HG02588 (cell line): ENCODE results near the gene SPON1.

Experiments
- ATAC-seq: cut with Tn5 transposase; IDR thresholded peaks from one replicate; pipeline ENCODE4 v1.9.1; 2021; ENCODE audit warnings: mild to moderate bottlenecking, moderate library complexity; ENCODE audit not compliant: unreplicated experiment

Gene SPON1

DNA sequence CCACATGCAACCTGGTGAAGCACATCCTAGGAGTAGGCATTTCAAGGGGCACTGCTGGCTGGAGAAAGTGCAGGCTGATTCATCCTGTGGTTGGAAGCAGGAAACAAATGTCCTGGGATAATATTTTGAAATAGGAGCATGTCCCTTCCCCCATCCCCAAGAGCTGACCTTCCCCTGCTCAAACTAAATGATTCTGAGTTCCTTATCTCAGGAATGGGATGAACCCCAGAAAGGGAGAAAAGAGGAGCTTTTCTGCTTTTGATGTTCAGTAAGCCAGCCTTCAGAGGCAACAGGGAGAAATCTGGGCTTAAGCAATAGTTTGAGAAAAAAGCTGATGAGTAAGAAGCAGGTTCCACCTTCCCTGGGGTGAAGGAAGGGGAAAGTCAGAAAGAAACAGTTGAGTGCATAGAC lies 19.5 kb upstream of the SPON1 start:
- ATAC-seq, result no peak

DNA sequence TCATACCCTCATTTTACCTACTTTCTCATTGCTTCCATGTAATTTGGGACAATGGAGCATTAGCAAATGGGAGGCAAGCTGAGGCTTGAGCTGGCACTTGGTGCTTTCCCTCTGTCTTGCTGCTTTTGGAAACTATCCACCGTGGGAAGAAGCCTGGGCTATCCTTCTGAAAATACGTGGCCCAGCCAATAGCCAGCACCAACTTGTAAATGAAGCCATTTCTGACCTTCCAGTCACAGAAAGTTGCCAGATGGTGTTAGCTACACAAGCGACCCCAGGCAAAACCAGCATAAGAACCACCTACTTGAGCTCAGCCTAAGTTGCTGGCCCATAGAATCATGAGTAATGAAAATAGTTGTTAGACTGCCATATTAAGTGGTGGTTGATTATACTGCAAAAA lies 18.5 kb upstream of the SPON1 start:
- ATAC-seq, result no peak

DNA sequence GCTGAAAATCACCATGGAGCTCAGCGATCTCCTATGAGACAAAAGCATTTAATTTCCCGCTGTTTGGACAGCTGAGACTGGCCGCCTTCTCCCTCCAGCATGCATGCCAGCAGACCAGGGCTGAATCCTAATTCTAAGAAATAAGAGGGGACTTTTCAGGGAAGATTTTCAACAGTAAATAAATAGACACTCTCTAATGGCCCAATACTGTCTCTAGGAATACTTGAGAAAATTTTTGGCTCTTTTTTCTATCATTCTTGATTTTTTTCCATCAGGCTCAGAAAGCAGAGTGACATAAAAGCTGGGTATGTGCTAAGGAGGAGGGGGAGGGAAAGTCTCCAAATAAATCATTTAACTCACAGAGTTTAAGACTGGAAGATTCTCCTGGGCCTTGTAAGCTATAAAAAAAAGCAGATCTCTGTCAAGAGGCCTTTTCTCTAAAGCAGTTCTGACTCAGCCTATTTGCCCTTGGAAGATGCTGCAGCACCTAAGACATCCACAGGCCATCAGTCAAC lies 17.6 kb upstream of the SPON1 start:
- no peak for ATAC-seq

DNA sequence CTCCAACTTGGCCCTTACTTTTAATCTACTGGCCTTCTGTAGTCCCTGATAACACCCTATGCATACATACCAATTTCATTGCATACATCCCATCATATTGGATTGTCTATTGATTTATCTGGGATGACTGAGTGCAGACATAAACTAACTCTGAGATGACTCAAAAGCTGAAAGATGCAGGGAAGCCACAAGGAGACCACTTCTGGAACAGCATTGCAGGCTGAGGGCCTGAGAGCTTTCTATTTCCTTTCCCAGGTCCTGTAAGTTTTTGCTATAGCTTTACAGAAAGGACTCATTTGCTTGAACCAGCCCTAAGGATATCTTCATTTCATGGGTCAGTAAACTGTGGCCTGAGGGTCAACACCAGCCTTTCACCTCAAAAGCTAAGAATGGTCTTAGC lies 15.1 kb upstream of the SPON1 start:
- ATAC-seq, result no peak

DNA sequence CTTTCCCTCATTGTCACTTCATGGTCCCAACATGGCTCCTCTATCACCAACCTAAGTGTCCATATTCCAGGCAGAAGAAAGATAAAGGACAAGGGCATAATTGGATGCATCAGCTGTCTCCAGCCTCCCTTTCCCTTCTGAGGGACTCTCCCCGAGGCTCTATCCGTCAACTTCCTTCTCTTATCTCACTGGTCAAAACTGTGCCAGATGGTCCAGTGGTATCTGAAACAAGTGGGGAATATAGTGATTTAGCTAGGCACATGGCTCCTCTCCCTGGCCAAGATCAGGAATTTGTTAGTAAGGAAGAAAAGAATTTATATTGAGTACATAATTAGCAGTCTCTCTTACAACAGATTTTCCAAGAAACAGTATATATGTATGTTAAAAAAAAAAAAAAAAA lies 12.6 kb upstream of the SPON1 start:
- ATAC-seq, result no peak

DNA sequence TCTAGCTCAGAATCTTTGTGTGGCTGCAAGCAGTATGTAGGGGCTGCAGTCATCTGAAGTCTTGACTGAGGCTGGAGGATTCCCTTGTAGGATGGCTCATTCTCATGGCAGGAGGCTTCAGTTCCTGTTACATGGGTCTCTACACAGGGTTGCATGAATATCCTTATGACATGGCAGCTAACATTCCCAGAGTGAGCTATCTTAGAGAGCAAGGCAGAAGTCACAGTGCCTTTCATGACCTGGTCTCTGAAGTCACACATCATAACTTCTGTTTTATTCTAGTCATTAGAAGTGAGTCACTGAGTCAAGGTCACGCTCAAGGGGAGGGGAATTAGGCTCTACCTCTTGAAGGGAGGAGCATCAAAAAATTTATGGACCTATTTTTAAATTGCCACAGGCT lies 10.3 kb upstream of the SPON1 start:
- no peak for ATAC-seq

DNA sequence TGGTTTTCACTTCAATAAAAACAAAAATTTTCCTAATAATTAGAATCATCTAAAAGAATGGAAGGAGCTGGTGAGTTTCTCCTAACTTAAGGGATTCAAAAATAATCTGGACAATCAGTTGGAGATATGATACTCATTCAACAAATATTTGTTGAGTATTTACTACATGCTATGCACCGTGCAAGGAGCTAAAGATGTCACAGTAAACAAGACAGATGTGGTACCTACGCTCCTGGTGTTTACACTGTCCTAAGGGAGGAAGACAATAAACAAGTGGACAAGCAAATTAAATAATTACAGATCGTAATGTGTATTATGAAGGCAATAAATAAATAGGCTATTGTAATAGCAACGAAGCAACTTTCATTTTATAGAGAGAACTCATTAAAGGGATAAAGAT lies 9.9 kb upstream of the SPON1 start:
- no peak for ATAC-seq

DNA sequence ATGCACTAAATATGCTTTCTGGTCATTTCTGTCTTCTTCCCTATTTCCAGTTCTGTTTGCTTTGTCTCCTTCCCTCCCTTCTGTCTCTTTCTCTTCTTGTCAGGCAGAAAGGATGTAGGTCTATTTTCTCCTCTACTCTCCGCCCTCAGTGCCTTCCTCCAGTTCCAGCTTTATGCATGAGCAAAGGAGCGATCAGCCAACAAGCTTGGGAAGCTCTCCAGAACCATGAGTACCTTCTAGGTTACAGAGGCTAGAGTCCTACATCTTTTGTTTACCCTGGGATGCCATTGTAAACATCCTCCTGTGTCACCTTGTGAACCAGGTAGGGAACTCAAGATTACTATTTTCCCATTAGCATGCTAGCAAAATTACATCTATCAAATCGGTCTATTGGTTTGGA lies 7.9 kb upstream of the SPON1 start:
- ATAC-seq, result no peak

DNA sequence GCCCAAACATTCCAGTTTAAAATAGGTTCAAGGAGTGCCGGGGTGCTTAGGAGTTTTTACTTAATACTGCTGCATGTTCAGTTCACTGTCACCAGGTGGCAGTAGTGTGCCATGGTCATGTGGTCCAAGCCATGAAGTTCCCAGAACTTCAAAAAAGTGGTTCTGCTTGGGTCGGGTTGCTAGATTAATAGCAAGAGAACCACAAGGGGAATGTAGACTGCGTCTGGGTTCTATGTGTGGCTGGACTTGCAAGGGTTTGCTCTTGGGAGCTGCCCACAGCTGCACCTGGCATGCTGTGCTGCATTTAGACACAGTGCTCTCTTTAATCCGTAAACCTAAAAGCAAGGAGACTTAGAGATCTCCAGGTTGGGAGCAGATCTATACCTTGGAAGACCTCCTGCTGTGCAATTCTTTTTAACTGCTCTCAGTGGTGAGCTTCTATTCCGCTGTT lies 6.5 kb upstream of the SPON1 start:
- ATAC-seq, result peak; percentile 60

DNA sequence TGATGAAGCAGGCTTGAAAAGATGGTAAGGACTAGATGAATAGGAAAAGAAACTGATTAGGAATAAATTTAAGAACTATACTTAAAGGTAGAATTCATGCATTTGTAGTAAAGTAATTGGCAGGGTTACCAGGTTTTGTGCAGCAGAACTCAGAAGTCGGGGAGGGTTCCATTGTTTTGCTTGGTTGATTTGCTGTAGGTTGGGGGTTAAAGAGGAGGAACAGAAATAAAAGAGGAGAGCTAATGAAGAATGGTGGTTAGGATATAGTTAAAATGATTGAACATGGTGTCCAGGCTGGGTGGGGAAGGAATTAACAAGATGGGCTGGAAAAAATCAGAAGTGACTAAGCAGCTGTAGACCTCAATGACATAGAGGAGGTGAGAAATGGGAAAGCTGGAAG lies 5.5 kb upstream of the SPON1 start:
- no peak for ATAC-seq

DNA sequence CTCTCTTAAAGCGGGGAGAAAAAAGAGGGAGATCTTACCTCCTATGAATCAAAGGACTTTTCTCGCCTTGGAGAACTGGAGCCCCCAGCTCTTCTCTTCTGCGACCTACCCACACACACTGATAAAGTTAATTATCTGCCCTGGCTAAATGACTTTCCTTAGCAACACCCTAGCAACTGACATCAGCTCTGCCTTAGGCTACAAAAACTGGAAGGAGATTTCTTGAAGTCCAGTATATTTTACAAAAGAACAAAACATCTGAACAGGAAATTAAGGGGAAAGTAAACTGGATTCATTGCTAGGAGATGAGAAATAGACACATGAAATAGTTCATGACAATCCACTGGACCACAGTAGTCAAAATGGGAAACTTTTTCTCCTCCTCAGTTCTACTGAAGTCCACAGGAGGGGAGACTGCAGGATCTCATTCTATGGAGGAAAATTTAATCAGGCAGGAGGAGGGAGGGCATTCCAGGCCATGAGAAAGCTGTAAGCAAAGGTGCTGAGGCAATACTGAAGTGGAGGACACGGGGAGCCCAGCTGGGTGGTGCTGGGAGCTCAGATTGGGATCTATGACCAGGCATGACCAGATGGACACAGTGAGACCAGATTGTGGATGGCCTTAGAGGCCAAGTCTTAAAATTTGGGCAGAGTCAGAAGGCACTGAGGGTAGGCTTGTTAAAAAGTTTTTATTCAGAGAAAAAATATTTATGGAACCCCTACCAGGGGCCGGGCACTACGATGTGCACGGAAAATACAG lies 3.7 kb upstream of the SPON1 start:
- no peak for ATAC-seq

DNA sequence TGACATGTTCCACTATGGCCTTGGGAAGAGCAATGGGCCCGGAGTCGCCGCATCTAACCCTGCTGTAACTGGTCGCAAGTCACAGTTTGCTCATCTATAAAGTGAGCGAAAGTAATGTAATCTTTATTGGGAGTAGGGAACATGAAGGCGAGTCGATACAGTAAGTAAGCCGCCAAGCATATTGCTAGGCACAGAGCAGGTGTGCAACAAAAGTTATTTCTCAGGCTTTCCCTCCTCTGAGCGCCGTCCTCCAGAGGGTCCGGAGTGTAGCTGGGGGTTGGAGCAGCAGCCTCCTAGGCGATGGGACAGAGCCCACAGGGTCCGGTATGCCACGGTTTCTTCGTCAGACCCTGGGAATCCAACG lies 343 bp upstream of the SPON1 start:
- ATAC-seq, result no peak

DNA sequence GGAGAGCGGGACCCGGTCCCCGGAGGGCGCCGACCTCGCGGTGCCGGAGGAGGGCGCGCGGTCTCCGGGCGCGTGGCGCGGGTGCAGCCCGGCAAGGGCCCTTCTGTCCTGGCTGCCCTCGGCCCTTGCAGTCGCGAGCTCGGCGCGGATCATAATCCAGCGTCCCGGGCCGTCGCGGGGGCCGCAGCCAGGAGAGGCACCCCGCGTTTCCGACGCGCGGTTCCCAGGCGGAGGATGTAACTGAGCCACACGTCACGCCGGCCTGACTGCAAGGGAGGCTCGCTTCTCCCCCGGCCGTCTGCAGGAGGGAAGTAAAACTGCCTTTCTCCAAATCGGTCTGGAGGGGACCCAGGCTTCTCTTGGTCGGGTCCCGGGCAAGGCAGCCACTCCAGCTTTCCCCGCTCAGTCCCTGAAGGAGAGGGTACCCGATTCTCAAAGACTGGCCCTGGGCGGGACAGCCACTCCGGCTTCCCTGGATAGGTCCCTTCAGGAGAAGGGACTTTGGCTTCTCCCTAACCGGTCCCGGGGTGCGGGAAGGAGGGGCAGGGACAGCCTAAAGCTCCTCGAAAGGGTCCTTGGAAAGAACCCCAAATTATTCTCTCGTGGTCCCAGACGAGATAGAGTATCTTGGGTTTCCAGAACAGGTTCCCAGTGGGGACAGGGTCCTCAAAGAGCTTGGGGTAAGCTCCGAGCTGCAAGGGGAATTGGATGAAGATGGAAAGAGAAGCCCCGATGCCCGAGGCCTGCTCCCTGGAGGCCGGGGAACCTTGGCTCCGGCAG lies 836 bp downstream of the SPON1 start:
- no peak for ATAC-seq

DNA sequence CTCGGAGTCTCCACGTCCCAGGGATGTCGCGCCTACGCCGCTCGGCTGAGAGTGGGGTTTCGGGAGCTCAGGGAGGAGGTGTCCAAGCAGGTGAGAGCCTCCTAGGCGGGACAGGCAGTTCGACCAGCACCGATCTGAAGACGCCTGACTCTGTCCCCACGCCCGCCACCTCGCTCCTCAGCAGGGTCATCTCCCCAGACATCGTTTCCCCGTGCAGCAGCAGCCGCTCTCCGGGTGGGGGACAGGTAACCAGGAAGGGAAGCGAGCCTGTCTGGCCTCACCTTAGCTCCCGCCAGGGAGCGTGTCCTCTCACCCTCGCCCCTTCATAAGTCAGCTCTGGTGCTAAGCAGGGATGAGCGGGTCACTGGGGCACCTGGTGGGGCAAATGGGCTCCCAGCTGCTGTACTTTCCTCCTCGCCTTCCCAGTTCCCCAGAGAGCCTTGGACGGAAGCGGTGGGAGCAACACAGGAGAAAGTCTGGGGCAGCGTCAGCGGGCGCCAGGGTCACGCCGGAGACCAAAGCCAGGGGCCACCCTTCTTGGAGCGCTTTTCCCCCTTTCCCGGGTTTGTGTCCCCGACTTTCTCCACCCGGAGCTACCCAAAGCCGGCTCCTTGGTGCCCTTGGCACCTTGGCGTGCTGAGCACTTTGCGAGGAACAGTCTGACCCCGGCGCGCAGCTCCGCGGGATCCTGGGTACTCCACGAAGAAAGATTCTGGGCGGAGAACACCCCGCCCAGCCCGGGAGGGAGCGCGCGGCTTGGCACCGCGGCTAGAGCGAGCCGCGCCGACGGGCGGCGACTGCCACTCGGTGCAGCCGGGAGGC lies 1.6 kb downstream of the SPON1 start:
- ATAC-seq, result no peak

DNA sequence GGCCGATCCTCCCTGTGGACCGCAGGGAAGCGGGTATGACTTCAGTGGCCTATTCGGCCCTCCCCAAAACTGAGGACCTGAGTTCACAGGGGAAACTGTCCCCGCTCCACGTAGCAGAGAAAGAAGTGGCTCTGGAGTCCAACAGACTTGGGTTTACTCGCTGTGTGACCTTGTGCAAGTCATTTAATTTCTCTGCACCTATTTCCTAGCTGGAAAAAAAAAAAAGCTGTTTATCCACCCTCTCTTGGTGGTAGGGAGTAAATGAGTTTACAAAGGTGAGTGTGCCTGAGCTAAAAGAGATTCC lies 2.2 kb downstream of the SPON1 start:
- ATAC-seq, result no peak

DNA sequence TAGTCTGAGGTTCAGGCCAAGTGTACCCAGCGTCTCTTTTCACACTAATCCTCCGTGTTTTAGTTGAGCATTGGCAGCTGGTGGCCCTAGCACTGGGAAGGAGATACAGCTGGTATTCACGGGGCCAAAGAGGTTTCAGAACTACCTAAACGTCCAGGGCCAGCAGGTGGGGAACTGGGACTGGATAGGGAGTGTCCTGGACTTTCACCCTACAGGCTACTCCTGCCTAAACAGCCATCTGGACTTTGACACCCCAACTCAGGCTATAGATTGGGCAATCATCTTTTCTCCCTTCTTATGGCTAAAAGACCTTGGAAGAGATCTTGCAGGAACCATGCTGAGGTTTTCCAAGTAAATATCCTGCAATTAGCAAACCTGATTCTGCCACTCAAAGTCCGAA lies 2.8 kb downstream of the SPON1 start:
- ATAC-seq, result no peak

DNA sequence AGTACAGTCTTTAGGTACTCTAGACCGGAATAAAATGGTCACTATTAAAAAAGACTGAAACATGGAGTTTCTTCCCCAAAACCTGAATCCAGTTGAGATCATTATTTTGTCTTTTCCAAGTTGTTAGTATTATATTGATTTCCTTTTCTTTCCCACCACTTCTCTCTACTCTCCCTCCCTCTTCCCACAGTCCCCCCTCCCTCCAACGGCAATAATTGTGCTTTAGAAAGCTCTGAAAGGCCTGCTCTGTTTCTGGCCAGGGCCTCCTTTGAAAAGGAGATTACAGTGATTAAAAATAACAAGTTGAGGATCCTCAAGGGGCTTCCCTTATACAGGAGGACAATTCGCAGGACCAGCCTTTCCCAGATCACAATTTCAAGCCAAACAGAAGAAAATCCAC lies 3.5 kb downstream of the SPON1 start:
- ATAC-seq, result no peak

DNA sequence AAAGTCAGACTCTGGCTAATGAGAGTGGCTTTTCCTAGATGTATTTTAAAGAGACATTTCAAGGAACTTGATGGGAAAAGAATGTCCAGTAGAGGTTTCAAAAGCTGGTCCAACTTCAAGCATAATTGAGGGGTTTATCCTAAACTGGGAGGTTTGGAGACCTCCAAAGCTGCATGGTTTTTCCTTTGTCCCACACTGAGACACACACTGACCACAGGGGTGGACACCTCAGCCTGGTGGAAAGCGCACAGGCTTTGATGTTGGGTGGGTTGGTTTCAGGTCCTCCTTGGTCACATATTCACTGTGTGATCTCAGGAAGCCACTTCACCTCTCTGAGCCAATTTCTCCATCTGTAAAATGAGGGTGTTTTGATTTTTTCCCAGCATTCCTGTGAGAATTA lies 4.0 kb downstream of the SPON1 start:
- no peak for ATAC-seq

DNA sequence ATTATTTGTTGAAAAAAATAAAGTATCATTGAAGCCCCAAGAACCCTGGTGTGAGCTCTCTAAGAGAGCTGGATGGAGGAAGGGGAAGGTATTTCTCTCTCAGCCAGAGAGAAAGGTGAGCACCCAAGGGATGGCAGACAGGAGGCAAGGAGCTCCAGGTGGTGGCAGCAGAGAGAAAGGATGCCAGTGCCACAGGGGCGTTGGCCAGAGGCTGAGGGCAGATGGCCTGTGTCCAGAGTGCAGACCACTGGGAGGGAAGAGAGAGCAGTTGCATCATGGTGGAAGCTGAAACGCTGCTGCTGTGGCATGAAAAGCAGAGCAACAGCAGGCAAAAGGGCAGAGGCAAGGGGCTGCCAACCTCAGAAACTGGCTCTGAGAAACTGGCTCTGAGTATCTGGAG lies 8.5 kb downstream of the SPON1 start:
- no peak for ATAC-seq

DNA sequence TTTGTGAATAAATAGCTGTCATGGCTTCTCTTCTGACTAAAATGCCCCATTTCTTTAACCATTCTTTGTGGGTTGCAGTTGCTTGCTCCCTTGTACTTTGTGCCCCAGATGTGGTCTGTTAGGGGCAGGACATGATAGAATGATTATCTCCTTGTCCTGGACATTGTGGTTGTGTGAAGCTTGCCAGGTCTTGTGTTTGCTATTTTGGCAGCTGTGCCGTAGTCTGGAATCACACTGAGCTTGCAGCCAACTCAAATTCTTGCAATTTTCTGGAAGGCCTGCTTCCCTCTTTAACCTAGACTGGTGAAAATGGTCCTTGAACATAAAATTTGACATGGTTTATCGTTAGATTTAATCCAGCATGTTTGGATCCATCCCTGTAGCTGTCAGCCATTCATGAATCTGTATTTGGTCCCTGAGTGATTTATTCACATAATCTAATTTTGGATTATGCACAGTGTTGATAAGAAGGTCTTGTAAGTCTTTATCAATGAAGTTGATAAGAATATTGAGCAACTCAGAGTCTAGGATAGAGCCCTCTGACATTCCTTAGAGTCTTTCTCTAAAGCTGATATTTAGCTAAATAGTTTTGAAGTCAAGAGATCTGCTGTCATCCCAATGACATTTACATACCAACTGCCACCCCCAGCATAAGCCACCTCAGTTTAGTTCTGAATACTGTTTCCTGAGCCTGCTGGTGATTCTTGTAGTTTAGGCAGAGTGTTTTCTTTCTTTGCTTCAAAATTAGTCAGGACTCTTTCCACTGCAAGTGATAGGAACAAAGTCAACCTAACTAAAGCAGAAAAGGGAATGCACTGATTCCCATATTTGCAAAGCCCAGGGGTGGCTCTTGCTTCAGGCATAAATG lies 9.8 kb downstream of the SPON1 start:
- ATAC-seq, result no peak

DNA sequence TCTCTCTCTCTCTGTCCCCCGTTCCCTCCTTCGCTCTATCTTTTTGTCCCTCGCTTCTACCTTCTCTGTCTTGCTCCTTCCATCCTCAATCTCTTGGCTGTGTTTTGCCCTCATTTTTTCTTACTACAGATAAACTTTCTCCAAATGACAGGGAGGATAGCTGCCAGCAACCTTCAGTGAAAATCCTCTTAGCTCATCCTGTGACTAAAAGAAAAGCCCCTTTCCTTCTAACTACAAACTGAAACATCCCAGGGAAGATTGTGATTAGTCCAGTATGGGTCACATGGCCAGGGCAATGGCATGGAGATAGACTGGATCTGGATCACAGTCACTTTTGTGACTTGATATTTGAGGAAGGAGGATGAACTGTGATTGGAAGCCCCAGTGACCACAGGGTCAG lies 10.4 kb downstream of the SPON1 start:
- no peak for ATAC-seq
